Measurements from ENCODE around the gene STX8.

DNA sequence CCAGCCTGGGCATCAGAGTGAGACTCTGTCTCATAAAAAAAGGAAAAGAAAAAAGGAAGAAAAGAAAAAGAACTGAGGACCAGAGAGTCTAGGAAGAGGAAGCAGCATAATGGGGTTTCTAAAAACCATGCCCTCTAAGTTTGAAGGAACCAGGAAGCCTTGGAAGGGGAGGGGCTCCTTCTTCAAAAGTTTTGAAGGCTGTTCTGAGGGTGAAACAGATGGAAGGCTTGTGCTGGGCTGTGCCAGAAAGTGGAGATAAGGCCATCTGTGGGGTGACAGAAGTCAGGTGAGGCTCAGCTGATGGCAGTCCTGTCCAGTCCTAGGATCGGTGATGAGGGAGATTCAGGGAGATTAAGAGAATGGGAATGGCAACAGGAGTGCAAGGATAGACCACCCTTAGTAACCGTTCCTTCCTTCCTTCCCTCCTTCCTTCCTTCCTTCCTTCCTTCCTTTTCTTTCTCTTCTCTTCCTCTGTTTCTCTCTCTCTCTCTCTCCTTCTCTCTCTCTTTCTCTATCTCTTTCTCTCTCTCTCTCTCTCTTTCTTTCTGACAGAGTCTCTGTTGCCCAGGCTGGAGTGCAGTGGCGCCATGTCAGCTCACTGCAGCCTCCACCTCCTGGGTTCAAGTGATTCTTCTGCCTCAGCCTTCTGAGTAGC, 371.7 kb downstream of the STX8 start:
- TF ChIP-seq, protein P1, sequence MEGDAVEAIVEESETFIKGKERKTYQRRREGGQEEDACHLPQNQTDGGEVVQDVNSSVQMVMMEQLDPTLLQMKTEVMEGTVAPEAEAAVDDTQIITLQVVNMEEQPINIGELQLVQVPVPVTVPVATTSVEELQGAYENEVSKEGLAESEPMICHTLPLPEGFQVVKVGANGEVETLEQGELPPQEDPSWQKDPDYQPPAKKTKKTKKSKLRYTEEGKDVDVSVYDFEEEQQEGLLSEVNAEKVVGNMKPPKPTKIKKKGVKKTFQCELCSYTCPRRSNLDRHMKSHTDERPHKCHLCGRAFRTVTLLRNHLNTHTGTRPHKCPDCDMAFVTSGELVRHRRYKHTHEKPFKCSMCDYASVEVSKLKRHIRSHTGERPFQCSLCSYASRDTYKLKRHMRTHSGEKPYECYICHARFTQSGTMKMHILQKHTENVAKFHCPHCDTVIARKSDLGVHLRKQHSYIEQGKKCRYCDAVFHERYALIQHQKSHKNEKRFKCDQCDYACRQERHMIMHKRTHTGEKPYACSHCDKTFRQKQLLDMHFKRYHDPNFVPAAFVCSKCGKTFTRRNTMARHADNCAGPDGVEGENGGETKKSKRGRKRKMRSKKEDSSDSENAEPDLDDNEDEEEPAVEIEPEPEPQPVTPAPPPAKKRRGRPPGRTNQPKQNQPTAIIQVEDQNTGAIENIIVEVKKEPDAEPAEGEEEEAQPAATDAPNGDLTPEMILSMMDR (IDR thresholded peaks at IDR 0.05; ENCODE audit: low read depth, low read length): no peak
- TF ChIP-seq EZH2phosphoT487 (IDR thresholded peaks at IDR 0.05; ENCODE audit: low read depth): no peak
